NCI-H345 (cell line): ENCODE data around the gene SORCS2.

Source experiments
- DNase-seq: peaks from one replicate; lab custom pipeline; 2025; lab: John Stamatoyannopoulos, UW

The SORCS2 gene

DNA sequence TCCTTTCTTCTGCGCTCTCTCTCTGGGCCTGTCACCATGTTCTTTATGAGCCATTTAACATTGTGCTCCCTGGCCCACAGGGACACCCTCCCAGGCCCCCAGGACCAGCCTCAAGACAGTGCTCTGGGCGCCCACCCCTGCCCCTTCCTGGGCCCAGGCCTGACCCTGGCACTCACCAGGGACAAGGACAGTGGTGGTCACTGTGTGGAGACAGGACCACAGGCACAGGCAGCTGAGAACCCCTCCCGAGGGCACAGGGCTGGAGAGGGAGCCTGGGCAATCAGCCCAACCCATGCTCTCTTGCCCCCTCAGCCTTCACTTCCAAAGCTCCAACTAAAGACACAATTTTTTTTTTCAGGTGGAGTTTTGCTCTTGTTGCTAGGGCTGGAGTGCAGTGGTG, 460.6 kb downstream of the SORCS2 start:
- DNase-seq: no peak

DNA sequence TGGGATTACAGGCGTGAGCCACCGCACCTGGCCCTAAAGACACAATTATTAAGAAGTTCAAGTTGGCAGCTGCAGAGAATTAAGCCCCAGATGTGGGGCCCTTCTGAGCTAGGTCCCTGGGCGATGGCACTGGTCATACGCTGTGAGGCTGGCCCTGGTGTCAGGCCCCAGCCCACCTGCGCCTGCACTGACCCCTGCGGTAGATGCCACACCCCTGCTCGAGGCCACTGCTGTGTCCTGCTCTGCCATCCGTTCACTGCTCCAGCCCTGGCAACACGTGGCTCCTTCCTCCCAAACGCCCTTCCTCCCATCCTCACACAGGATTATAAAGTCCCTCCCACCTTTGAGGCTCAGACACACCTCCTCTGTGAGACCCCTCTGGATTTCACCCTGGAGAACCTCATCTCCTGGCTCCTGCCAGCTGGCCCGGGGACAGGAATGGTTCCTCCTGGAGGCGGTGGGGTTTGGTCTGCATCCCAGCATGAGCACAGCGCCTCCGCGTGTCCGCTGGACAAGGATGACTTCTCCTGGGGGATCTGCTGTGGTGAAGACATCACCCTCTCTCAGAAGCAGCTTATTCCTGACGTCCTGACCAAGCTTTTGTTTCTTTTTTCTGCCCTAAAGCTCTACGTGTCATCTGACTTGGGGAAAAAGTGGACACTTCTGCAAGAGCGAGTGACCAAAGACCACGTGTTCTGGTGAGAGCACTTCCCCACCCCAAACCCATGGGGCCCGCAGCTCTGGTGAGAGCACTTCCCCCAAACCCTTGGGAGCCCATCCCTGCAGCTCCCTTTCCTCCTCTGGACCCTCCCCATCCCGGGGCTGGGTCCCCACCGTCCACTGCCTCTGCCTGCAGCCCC, 461.4 kb downstream of the SORCS2 start:
- DNase-seq: no peak

DNA sequence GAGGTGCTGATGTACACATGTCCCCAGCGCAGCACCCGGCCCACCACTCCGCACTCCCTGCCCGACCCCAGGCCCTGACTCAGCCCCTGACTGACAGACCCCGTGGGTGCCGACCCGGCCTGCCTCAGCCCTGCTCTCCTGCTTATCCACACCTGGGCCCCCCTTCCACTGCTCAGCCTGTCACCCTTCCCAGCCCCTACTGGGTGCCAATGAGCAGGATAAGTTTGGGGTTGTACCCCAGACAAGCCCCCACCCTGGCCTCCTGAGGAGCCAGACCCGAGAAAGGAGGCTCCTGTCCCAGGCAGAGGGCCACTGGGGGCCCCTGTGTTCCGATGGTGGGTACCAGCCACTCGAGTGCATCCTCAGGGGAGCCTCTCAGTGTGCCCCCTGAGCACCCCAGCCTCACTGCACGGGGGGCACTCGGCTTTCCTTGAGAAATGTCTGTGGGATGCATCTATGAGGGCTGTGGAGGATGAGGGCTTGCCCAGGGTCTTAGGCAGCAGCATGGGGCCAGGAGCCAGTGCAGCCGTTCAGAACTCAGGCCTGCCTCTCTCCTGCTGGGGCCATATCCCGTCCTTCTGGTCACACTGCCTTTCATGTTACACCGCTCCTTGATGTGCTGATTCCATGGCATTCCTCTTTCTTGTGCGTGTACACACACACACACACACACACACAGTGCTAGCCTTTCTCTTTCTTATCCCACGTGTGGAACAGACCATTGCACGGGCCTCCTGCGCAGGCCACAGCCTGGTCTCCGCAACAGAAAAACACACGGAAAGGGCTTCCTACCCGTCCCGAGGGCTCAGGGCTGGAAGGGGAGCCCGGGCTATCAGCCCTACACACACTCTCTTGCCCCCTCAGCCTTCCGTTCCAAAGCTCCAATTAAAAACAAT, 462.5 kb downstream of the SORCS2 start:
- no peak for DNase-seq

DNA sequence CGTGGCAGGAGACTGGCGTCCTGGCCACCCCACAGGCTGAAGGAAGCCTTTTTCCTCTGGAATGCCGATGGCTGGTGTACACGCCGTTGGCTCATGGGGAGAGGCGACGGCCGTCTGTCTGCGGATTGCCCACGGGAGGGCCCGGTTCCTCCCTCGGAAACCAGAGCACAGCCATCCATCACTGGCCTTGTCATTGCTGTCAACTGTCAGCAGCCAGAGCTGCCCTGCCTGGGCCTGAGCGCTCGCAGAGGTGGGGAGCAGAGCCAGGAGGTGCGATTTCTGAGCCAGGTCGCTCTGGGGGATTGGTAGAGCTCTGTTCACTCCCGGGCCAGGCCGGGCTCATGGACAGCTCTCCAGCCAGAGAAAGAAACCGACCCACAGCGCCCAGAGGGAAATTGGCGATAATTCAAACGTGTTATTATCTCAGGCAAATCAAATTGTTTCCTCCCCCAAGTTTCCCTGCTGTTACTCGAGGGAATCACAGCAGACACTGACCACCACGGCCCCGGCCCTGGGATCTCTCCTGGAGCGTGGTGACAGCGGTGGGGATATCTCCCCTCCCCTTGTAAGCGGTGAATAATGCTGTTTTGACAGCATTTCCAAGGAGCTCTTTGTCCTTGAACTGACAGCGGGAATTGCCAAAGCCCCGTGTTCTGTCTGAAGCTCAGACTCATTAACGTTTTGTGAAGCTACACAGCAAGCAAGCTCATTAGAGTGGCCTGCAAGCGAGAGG, 463.3 kb downstream of the SORCS2 start:
- DNase-seq: no peak

DNA sequence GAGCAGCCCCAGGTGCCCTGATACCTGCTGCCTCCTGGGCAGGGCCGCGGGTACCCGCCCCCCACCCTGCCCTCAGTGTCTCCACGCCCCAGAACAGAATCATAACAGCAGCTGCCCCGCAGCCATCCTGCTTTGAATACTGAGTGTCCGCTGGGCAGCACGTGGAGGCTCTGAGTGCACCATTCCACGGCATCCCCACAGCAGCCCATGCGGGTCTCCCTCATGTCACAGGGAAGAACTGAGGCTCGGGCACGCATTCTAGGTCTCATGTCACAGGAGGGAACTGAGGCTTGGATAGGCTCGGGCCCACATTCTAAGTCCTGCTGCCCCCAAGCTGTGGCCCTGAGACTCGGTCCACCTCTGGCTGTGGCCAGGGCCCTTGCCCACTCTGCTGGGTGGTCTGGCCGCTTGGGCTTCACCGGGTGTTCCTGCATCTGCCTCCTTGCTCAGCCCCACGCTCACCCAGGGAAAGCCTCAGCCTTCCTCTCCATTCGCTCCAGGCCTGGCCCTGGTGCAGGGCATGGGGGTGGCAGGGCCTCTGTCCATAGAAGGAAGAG, 464.0 kb downstream of the SORCS2 start:
- no peak for DNase-seq

DNA sequence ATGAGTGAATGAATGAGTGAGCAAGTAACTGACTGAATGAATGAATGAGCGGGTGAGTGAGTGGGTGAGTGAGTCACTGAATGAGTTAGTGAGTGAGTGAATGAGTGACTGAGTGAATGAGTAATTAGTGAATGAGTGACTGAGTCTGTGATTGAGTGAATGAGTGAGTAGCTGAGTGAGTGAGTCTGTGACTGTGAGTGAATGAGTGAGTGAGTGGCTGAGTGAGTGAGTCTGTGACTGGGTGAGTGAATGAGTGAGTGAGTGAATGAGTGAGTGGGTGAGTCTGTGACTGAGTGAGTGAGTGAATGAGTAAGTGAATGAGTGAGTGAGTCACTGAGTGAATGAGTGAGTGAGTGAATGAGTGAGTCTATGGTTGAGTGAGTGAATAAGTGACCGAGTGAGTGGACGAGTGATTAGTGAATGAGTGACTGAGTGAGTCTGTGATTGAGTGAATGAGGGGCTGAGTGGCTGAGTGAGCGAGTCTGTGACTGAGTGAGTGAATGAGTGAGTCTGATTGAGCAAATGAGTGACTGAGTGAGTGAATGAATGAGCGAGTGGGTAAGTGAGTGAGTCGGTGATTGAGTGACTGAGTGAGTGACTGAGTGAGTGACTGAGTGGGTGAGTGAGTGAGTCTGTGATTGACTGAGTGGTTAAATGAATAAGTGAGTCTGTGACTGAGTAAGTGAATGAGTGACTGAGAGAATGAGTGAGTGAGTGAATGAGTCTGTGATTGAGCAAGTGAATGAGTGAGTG, 465.4 kb downstream of the SORCS2 start:
- DNase-seq: no peak

DNA sequence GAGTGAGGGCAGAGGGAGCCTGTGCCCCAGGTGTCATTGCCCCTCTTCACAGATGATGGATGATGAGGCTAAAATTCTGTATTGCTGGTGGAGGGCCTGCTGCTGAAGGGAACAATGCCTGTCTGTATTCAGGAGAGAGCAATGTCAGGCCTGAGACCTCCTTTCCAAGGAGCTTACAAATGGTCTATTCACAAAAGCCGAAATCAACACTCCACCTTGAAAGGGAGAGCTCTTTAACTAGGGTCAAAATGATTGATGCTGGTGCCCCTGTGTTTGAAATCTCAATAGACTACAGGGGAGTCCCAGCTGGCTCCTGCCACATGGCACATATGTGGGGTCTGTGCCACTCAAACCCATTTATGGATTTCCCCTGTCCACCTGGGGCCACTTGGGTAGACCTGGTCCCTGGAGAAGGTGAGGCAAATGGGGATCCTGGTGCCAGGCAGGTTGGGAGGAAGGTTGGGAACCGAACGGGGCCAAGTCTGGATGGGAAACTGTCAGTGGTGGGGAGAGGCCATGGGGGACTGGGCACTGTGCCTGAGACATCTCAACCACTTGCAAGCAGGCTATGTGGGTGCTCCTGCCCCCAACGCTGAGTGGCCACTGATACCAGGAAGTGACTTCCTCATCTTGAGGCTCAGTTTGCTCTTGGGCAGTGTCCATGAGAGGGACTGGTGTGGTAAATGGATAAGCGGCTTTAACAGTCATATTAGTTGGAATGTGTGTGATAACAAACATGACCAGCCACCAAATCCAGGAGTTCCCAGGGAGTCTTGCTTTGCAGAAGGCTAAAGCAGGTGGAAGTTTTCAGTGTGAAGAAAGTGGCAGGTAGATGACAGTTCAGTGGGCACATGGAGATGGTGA, 466.2 kb downstream of the SORCS2 start:
- DNase-seq: no peak

DNA sequence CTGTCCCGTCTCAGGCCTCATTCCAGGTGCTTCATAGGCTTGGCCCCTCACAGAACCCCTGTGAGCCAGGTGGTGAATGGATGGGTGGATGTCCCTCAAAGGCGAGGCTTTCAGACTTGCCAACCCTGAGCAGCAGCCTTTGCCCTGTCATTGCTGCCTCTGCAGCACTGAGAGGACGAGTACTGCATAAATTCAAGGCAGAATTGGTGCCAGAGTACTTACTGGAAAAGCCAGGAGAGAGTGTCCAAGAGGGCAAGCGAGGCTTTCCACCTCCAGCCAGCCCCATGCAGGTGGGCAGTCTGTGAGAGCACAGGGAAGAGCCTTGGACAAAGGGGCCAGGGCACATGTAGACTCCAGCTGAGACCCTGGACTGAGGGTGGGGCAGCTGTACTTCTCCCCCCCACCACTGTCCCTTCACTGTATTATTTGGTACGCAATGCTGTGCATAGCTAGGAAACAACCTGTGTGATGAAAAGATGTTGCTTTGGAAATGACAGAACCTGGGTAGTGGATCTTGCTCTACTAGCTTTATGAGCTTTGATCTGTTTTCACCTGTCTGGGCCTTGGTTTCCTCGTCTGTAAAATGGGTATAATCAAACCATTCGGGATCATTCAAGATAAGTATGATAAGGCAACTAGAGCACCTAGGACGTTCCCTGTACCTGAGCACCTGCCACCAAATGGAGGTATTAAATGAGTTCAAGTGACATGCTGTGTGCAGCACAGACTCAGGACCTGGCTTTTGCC, 467.3 kb downstream of the SORCS2 start:
- no peak for DNase-seq

DNA sequence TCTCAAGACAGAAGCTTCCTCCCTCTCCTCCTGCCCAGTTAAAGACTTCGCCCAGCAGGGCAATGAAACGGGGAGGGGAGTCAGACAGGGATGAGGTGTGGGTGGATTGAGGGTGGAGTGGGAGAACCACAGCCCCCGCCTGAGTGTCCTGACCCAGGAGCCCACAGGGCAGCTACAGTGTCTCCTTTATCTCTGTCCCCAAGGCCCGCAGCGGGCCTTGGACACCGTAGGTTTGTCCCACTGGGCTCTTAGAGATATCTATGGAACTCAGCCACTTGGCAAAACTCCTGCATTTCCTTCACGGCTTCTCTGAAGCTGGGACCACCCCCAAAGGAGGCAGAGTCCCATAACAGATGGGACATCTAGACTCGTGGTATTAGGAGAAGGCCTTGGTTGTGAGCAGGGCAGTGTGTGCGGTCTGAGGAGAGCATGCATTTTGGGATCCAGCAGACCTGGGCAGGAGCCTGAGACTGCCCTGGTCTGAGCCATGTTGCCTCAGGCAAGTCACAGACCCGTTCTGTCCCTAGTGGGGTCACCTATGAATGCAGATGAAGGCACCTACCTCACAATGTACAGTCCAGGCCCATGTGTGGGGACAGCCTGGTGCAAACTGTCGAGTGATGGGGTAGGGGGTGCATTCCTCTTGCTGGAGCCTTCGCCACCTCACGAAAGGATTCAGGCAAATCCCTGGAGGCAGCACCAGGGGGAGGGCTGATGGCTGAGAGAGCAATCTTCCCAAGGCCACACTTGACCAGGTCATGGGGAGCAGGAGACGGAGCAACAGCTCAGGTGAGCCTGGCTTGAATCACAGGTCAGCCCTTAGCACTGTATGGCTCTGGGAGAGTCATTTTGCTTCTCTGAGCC, 468.1 kb downstream of the SORCS2 start:
- DNase-seq: no peak

DNA sequence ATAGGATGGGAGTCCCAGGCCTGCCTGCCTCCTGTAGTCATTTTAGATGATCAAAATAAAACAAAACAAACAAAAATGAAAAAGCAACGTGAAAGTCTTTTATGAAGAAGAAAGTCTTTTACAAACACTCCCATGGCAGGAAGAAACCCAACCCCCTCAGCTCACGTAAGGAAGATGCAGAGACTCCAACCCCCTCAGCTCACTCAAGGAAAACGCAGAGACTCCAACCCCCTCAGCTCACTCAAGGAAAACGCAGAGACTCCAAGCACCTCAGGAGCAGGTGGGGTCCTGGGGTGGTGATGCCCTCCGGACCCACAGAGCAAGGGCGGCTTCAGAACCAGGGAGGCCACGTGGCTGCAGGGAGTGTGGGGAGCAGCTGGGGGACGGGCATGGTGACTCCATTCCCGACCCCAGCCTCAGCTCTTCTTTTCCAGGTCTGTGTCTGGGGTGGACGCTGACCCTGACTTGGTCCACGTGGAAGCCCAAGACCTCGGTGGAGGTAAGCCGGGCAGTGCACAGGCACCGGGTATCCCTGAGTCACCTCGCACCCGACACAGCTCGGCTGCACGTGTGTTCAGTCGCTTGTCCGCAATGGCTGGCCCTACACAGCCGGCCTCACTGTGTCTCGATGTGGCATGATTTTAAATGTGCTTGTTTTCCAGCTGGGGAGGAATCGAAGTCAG, 468.9 kb downstream of the SORCS2 start:
- DNase-seq: no peak

DNA sequence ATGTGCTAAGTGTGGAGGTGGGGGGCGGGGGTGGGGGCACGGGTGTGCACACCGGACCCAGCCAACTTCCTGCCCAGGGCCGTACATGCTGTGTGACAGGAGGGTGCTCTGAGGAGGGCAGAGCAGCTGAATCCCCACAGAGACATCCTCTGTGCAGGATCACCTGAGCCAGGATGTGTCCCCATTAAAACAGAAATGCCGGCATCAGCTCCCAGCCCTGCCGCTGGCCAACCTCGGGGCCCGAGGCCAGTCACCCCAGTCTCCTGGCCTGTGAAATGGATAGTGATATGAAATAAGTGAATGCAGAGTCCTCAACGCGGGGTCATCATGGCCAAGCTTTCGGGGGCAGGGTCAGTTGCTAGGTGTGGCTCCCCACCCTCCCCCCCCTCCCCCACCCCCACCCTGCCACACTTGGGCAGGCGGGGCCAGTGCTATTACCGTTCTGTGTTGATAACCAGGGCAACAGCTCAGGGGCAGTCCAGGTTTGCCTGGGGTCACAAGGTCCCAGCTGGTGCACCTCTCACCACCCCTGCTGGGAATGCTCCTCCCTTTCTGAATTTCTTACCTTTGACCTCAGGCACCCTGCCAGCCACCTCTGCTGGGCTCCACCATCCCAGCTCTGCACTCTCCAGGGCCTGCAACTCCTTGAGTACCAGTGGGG, 469.6 kb downstream of the SORCS2 start:
- DNase-seq: no peak

DNA sequence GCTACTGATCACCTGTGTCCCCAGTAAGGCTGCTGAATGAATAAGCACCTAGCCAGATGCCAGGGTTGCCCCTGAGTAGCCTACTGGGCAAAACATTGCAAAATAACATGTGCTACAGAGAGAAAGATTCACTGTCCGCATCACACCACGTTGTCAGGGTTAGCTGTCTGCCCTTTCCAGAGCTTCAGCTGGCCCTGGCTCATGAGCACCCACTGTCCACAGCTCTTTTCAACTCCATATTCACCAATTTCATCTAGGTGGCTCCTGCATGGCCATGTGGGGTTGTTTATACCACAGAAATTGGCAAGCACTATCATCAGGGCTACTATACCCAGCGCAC, 470.1 kb downstream of the SORCS2 start:
- DNase-seq: no peak

DNA sequence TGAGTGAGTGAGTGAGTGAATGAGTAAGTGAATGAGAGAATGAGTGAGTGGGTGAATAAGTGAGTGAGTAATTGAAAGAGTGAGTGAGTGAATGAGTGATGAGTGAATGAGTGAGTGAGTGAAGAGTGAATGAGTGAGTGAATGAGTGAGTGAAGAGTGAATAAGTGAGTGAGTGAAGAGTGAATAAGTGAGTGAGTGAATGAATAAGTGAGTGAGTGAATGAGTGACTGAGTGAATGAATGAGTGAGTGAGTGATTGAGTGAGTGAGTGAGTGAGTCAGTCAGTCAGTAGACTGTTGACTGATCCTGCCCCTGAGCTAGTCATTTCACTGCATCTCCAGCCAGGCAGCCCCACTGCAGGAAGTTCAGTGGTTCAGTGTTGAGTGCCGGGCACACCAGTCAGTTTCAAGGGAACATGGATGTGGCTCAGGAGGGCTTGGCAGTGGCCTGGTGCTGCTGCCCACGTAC, 470.8 kb downstream of the SORCS2 start:
- no peak for DNase-seq

DNA sequence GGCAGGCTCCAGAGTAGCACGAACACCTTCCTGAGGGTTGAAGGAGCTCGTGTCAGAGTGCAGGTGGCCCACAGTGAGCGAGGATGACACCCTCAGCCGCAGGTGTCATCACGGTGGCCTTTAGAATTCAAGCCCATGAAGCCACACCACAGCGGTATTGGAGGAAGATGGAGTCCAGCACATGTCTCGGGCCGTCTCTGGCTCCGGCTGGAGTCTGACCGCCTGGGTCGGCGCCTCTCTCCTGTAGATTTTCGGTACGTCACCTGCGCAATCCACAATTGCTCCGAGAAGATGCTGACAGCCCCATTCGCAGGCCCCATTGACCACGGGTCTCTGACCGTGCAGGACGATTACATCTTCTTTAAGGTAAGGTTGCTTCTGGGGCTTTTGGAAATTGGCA, 471.8 kb downstream of the SORCS2 start:
- DNase-seq: no peak

DNA sequence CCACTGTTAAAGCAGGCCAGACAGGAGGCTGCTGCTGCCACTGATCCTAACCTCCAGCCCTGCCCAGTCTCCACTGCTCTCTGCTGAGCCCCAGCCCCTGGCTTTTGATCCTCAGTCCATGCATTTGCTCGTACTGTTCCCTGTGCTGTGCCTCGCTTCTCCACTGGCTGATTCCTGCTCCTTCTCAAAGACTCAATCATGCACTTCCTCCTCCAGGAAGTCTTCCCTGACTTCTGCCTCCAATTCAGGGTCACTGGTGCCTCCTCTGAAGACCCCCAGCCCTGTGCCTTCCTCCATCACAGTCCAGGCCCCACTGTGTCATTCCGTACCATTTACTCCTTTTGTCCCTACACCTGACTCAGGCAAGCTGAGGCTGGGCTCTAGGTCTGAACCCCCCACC, 473.0 kb downstream of the SORCS2 start:
- DNase-seq: no peak

DNA sequence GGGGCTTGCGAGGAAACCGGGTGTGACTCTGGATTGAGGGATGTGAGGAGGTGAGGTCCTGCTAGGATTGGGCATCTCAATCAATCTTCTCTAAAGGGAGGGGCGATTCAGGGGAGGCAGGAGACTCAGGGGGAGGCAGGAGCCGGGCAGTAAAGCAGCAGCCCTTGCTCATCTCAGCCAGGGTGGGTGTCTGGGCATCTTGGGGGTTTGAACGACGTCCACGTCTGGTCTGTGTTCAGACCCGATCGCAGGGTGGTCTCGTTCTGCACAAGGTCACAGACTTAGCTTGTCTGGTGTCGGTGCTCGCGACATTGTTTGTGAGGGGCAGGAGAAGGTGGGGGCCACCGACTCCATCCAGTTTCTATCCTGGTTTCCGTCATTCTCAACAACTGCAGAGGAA, 473.7 kb downstream of the SORCS2 start:
- no peak for DNase-seq

DNA sequence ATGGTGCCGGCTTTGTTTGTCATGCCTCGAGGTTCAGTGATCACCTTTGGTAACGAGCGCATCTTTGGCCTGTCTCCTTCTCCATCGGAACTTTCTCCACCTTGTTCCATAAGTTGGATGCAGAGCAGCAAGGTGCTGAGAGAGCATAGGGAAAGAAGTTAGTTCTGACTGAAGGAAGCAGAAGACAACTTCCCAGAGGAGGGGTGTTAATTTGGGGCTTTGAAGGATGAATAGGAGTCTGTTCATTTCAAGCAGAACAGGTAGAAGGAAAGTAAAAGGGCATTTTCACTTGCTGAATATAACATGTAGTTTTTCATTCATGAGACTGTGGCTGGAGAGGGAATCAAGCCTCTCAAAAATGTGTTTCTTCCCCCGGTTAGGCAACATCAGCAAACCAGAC, 474.4 kb downstream of the SORCS2 start:
- no peak for DNase-seq

DNA sequence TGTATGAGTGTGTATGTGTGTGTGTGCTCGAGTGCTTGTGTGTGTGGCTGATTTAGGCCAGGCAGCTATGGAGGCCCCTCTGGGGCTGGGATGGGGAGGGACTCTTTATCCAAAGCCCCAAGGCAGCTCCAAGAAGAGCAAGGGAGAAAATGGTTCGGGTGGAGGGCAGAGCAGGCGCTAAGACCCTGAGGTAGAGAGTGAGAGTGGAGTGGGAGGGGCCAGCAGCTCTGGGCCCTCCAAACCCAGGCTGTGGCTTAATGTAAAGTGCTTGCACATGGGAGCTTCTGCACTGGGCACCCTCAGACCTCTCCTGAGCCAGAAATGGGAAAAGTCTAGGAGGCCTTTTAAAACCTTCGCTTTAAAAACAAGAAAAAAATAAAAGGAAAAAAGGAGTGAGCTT, 475.9 kb downstream of the SORCS2 start:
- no peak for DNase-seq
